Ovary (tissue), 3 donors: ENCODE data around the gene BLTP3B.

Experiments used
- CTCF ChIP-seq, 3 donors: fragments of 450-650 bp in 2 of 3; fragments of 200-600 bp in 1 of 3; IDR thresholded peaks; one replicate each; pipeline versions ENCODE4 v1.5.1 to v1.8.0; 2016 to 2022; ENCODE audit warnings: antibody characterized with exemption in 3 of 3, mild to moderate bottlenecking in 1 of 3
- EP300 ChIP-seq: sonication (generic); formaldehyde crosslinking; IDR thresholded peaks from one replicate; pipeline ENCODE4 v1.6.1; 2017; ENCODE audit warnings: antibody characterized with exemption
- POLR2A ChIP-seq: fragments of 450-650 bp; IDR thresholded peaks from one replicate; pipeline ENCODE4 v1.6.1; 2017; ENCODE audit warnings: antibody characterized with exemption, mild to moderate bottlenecking, moderate library complexity
- donor health status: DM: no; HTN: no; CAD: no.

GRCh38 chr12:100110276-100110675 lies 32.4 kb downstream of the BLTP3B start:
- TF ChIP-seq CTCF (IDR thresholded peaks at IDR 0.05) (no peak), POLR2A (no peak), EP300 (no peak)
